Transverse colon (tissue), 4 donors: Measurements from ENCODE around the gene MORC2. TPM values are rescaled to one million over a fixed set of nuclear protein-coding genes. Genes with fewer than 3 reads are reported as not detected.
A peak's percentile ranks its signal among the peaks of the same experiment; 100 is the strongest.

Experiments
- DNase-seq: peaks from one replicate; pipeline ENCODE4 v3.0.0-alpha.2; 2019
- H3K27ac ChIP-seq, 4 donors: fragments of 200-600 bp; sonication (generic); 2 replicates each; pipeline ENCODE4 v1.5.1; 2016 to 2018; ENCODE audit warnings: inconsistent platforms in 4 of 4
- H3K27me3 ChIP-seq: fragments of 200-600 bp; sonication (generic); 2 replicates; pipeline ENCODE4 v1.5.1; 2017; ENCODE audit warnings: inconsistent platforms
- H3K36me3 ChIP-seq, 4 donors: fragments of 200-600 bp; sonication (generic); 2 replicates each; pipeline ENCODE4 v1.5.1; 2017 to 2019; ENCODE audit warnings: inconsistent platforms in 4 of 4
- H3K4me1 ChIP-seq, 4 donors: fragments of 200-600 bp; sonication (generic); 2 replicates each; pipeline ENCODE4 v1.5.1; 2017 to 2020; ENCODE audit warnings: inconsistent platforms in 4 of 4
- H3K4me3 ChIP-seq, 4 donors: fragments of 200-600 bp; sonication (generic); 1 replicate in 1 of 4; 2 replicates in 3 of 4; pipeline versions ENCODE4 v1.5.1 to v1.6.1; 2017 to 2019; ENCODE audit warnings: inconsistent platforms in 4 of 4
- H3K9me3 ChIP-seq, 2 donors: fragments of 200-600 bp; sonication (generic); 2 replicates each; pipeline ENCODE4 v1.5.1; 2017 to 2019; ENCODE audit warnings: inconsistent platforms in 2 of 2
- EP300 ChIP-seq: sonication (generic); formaldehyde crosslinking; IDR thresholded peaks from one replicate; pipeline ENCODE4 v1.6.1; 2017; ENCODE audit warnings: antibody characterized with exemption, low read depth
- POLR2A ChIP-seq: fragments of 450-650 bp; IDR thresholded peaks from one replicate; pipeline ENCODE4 v1.6.1; 2016; ENCODE audit warnings: antibody characterized with exemption, mild to moderate bottlenecking, moderate library complexity
- POLR2AphosphoS5 ChIP-seq, 3 donors: sonication (generic); formaldehyde crosslinking; IDR thresholded peaks; one replicate each; pipeline ENCODE4 v1.6.1; 2016; ENCODE audit warnings: antibody characterized with exemption in 3 of 3
- WGBS, 2 donors: methylation state at CpG; one replicate each; pipeline ENCODE4 v1.1.5; 2018; ENCODE audit warnings: low coverage in 1 of 2; 5-methylcytosine and 5-hydroxymethylcytosine counted together
- in situ Hi-C, 4 donors: fragments of 200-750 bp; cut with MboI; loops; one replicate each; pipeline versions ENCODE4 v1.15.0 to v1.15.1; 2017; ENCODE audit warnings: low sequenced_read_pairs in 3 of 4, low pct_ligation_motif_present in 1 of 4, low pct_unique_long_range_greater_than_20kb in 1 of 4
- intact Hi-C: fragments of 100-400 bp; cut with DNase I; formaldehyde crosslinking; loops from one replicate; pipeline ENCODE4 v1.15.1; 2023; ENCODE audit warnings: low total_unique reads
- total RNA-seq, 4 donors: library from RNA; depleted of rRNA; stranded (reverse); fragments of >200 nt; gene quantifications; one replicate each; pipeline ENCODE4 v1.1.0, GENCODE V29; 2016
- TF ChIP-seq, protein P1 (sequence below), 5 experiments: fragments of 200-600 bp in 3 of 5; fragments of 450-650 bp in 2 of 5; sonication (generic) in 3 of 5; IDR thresholded peaks; 1 replicate in 2 of 5; 2 replicates in 3 of 5; pipeline ENCODE4 v1.5.1; 2016 to 2017; ENCODE audit warnings: antibody characterized with exemption in 5 of 5, inconsistent platforms in 3 of 5, mild to moderate bottlenecking in 2 of 5, moderate library complexity in 1 of 5

Gene MORC2
- total RNA-seq, 4 donors from 2014 or later = 11.9 to 23.9 (median 19.1) TPM

DNA sequence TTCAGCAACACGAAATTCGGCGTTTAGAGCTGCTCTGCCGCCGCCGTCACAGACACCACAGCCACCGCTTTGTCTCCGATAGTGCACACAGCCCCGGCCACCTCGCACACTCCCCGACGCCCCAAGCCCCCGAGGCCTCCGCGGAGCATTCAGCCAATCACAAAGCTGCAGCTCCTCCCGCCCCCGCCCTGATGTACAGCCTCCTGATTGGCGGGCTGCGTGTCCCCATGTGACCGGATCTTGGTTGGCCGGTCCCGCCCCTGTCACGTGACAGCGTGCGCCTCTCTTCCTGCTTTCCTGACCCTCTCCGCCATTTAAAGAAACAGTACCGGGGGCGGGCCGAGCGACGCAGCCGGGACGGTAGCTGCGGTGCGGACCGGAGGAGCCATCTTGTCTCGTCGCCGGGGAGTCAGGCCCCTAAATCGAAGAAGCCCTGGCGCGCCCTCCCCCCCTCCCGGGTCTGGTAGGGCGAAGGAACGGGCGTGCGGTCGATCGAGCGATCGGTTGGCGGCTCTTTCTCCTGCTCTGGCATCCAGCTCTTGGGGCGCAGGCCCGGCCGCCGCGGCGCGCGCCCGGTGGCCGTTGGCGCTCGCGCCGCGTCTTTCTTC, 454 bp upstream of the MORC2 start, which contains the start of gene TUG1:
TSS of gene TUG1 (plus strand) at position 342 of the 608 bp plus-strand sequence.
- Histone ChIP-seq H3K4me1 (peaks cover 0 to 47% (median 22%) of the 10 kb centered on the region in 4 donors), H3K36me3 (peaks cover 0 to 33% (median 15%) of the 10 kb centered on the region in 4 donors), H3K9me3 (no peaks in the 10 kb centered on the region), H3K27me3 (no peaks in the 10 kb centered on the region), H3K4me3 (peak within 1 kb of the TSS; percentile 83 to 97 (median 89)), H3K27ac (peak within 1 kb of the TSS; percentile 94 to 99 (median 96))
- in situ Hi-C loops = loop anchor here in 1 of 4 donors (5.0 kb wide), 1 partner anchor 113 kb away; the partner anchor contains the start of gene SMTN
- 1% methylated on average over 63 of the region's 67 CpGs; no CpG with 5 or more reads in 1 of the 2 donors for WGBS, 2 donors
- TF ChIP-seq POLR2AphosphoS5 (IDR thresholded peaks at IDR 0.05) (peak; percentile 94 to 97 (median 94)), POLR2A (peak; percentile 81), EP300 (no peak)
- peak; percentile 99 for DNase-seq
- intact Hi-C loops = no loop called here

DNA sequence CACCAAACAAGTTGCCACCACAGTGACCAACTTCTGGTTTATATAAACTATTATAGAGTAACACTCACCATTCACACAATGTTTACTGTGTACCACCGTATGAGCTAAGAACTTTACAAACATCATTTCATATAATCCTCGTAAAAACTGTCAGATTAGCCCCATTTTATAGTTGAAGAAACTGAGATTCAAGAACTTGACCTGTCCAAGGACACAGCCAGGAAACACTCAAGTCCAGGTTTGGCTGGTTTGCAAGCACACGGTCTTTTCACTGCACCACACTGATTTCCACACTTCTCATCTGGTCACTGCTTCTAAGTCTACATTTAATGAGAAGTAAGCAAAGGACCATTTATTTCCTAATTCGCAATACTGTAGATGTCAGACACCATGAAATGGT, 3.7 kb downstream of the MORC2 start:
- H3K9me3 ChIP-seq = no peaks in the 10 kb centered on the region
- in situ Hi-C loops (loop anchor here in 1 of 4 donors (5.0 kb wide), 1 partner anchor 117 kb away; the partner anchor contains the start of gene SMTN), intact Hi-C loops (no loop called here)
- 83 to 91% methylated on average over 4 of the region's 4 CpGs for WGBS, 2 donors
- TF ChIP-seq EP300 (no peak), POLR2AphosphoS5 (IDR thresholded peaks at IDR 0.05) (no peak), POLR2A (no peak)
- TF ChIP-seq, protein P1, sequence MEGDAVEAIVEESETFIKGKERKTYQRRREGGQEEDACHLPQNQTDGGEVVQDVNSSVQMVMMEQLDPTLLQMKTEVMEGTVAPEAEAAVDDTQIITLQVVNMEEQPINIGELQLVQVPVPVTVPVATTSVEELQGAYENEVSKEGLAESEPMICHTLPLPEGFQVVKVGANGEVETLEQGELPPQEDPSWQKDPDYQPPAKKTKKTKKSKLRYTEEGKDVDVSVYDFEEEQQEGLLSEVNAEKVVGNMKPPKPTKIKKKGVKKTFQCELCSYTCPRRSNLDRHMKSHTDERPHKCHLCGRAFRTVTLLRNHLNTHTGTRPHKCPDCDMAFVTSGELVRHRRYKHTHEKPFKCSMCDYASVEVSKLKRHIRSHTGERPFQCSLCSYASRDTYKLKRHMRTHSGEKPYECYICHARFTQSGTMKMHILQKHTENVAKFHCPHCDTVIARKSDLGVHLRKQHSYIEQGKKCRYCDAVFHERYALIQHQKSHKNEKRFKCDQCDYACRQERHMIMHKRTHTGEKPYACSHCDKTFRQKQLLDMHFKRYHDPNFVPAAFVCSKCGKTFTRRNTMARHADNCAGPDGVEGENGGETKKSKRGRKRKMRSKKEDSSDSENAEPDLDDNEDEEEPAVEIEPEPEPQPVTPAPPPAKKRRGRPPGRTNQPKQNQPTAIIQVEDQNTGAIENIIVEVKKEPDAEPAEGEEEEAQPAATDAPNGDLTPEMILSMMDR (IDR thresholded peaks at IDR 0.05) = no peak
- no peak for DNase-seq
- peaks cover 0 to 27% (median 9%) of the 10 kb centered on the region in 4 donors for H3K4me1 ChIP-seq
- no peaks in the 10 kb centered on the region for H3K27me3 ChIP-seq
- H3K36me3 ChIP-seq = no peaks in the 10 kb centered on the region
- H3K27ac ChIP-seq = no peak overlapping the region
- no peak overlapping the region for H3K4me3 ChIP-seq

DNA sequence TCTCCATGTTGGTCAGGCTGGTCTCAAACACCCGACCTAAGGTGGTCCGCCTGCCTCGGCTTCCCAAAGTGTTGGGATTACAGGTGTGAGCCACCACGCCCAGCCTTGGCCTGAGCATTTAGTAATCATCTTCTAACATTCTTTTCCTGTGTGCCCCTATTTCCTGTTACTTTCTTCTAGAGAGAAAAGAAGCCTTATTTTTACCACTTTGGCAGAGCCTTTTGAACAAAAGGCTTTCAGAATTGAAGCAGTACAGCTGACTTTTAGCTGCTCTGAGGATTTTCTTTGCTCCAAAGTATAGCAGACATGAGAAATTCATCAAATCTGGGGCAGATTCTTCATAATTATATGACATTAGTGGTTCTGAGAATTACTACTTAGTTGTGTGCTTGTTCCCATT, 13.4 kb downstream of the MORC2 start:
- Histone ChIP-seq H3K9me3 (no peaks in the 10 kb centered on the region), H3K27ac (no peak overlapping the region), H3K36me3 (peaks cover 0 to 3% (median 0%) of the 10 kb centered on the region in 4 donors), H3K4me3 (no peak overlapping the region), H3K27me3 (no peaks in the 10 kb centered on the region), H3K4me1 (no peaks in the 10 kb centered on the region)
- in situ Hi-C loops (no loop called here), intact Hi-C loops (no loop called here)
- no peak for DNase-seq
- WGBS, 2 donors = 100% methylated on average over 4 of the region's 4 CpGs; no CpG with 5 or more reads in 1 of the 2 donors
- no peak for TF ChIP-seq EP300
- TF ChIP-seq POLR2AphosphoS5 (IDR thresholded peaks at IDR 0.05) = no peak
- TF ChIP-seq, protein P1 (IDR thresholded peaks at IDR 0.05) = no peak
- no peak for TF ChIP-seq POLR2A

DNA sequence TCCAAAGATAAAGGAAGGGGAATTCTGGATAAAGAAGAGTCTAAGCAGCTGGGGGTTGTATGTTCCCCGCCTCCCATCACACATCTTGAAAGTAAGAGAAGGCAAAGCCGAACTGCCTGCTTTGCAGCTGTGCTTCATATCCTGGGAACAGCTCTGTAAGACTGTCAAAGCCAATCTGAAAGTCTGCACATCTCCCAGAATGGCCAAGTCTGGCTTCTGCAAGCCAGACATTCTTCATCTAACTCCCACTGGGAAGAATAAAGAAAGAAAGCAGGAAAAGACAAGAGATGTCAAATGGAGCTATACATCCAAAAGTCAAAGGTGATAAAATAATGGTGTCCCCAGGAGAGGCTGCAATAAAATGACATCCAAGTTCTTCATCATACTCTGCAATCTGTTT, 15.4 kb downstream of the MORC2 start:
- Histone ChIP-seq H3K27me3 (no peaks in the 10 kb centered on the region), H3K36me3 (peaks cover 0 to 5% (median 0%) of the 10 kb centered on the region in 4 donors), H3K4me1 (peaks cover 0 to 4% (median 2%) of the 10 kb centered on the region in 4 donors), H3K4me3 (no peak overlapping the region), H3K27ac (no peak overlapping the region), H3K9me3 (no peaks in the 10 kb centered on the region)
- intact Hi-C loops (no loop called here), in situ Hi-C loops (no loop called here)
- TF ChIP-seq POLR2A = no peak
- TF ChIP-seq, protein P1 (IDR thresholded peaks at IDR 0.05) = no peak
- 83 to 91% methylated on average over 1 to 2 of the region's 2 CpGs for WGBS, 2 donors
- no peak for DNase-seq
